K562 (cell line): ENCODE measurements around the gene CARD8. TPM values are rescaled to one million over a fixed set of nuclear protein-coding genes. Genes with fewer than 3 reads are reported as not detected.
A peak's percentile ranks its signal among the peaks of the same experiment; 100 is the strongest.

Source experiments
- CBX1 ChIP-seq: sonication (generic); IDR thresholded peaks from 2 replicates; pipeline ENCODE4 v1.6.1; 2016; ENCODE audit warnings: antibody characterized with exemption, low read depth, mild to moderate bottlenecking
- CEBPB ChIP-seq: fragments of 450-650 bp; IDR thresholded peaks from 2 replicates; pipeline ENCODE4 v1.6.1; 2016; ENCODE audit warnings: missing genetic modification characterization, missing compliant biosample characterization
- CXXC5 ChIP-seq: fragments of 250-450 bp; sonication (Bioruptor Pico); IDR thresholded peaks from 2 replicates; pipeline ENCODE4 v1.8.0; 2022; ENCODE audit warnings: inconsistent platforms, mild to moderate bottlenecking, moderate library complexity
- ELF1 ChIP-seq: fragments of 200-800 bp; sonication (Bioruptor generic); IDR thresholded peaks from 2 replicates; pipeline ENCODE4 v1.6.1; 2016; ENCODE audit warnings: missing genetic modification characterization, missing compliant biosample characterization
- ELF2 ChIP-seq: fragments of 250-450 bp; sonication (Bioruptor Pico); IDR thresholded peaks from 2 replicates; pipeline ENCODE4 v1.5.0; 2021; ENCODE audit warnings: mild to moderate bottlenecking
- HMG20A ChIP-seq: fragments of 450-650 bp; formaldehyde crosslinking; conservative IDR thresholded peaks from 2 replicates; pipeline ENCODE4 v1.4.0; 2020; ENCODE audit warnings: mild to moderate bottlenecking, mixed read lengths
- MXI1 ChIP-seq: IDR thresholded peaks from 2 replicates; pipeline ENCODE4 v1.6.1; 2011; ENCODE audit warnings: low read depth, mild to moderate bottlenecking, improper control_type of control experiment, low read length
- RBFOX2 ChIP-seq: fragments of 200-400 bp; formaldehyde crosslinking; IDR thresholded peaks from 2 replicates; pipeline ENCODE4 v1.6.1; 2017; ENCODE audit warnings: low read depth, mild to moderate bottlenecking, low read length, moderate library complexity
- RFX1 ChIP-seq: fragments of 450-650 bp; IDR thresholded peaks from 2 replicates; pipeline ENCODE4 v1.6.1; 2016; ENCODE audit warnings: mild to moderate bottlenecking, moderate library complexity
- RNF2 ChIP-seq: sonication (generic); IDR thresholded peaks from 2 replicates; pipeline ENCODE4 v1.6.1; 2016
- SMARCE1 ChIP-seq: fragments of 450-650 bp; IDR thresholded peaks from 2 replicates; pipeline ENCODE4 v1.7.1; 2016; ENCODE audit warnings: mild to moderate bottlenecking
- SOX6 ChIP-seq: fragments of 450-650 bp; IDR thresholded peaks from 2 replicates; pipeline ENCODE4 v1.6.1; 2014; ENCODE audit warnings: mild to moderate bottlenecking
- ZEB2 ChIP-seq: fragments of 450-650 bp; IDR thresholded peaks from 2 replicates; pipeline ENCODE4 v1.6.1; 2016
- ZNF197 ChIP-seq: fragments of 200-800 bp; sonication (Bioruptor generic); IDR thresholded peaks from 2 replicates; pipeline ENCODE4 v1.6.1; 2016; ENCODE audit warnings: low read depth, missing genetic modification characterization, missing compliant biosample characterization
- ZNF354B ChIP-seq: fragments of 250-450 bp; sonication (Bioruptor Pico); IDR thresholded peaks from 2 replicates; pipeline ENCODE4 v1.4.0; 2020
- polyA plus RNA-seq, 8 experiments: library from polyadenylated mRNA; depleted of rRNA in 4 of 8; stranded (reverse) in 5 of 8; unstranded in 3 of 8; fragments of >200 nt; fragmentation: Nextera tagmentation in 2 of 8; fragmentation: Illumina TruSeq in 1 of 8; extraction: Ambion mirVana in 2 of 8; extraction: Trizol in 1 of 8; gene quantifications; 2 replicates each; pipeline versions ENCODE4 v1.2.1 to v1.2.3, GENCODE V29; 2011 to 2014; ENCODE audit warnings: inconsistent platforms in 1 of 8, missing spikeins in 1 of 8
- total RNA-seq, 7 experiments: library from RNA; depleted of rRNA in 6 of 7; stranded (reverse); fragments of >200 nt in 6 of 7; fragmentation: Illumina TruSeq in 2 of 7; extraction: Trizol in 2 of 7; gene quantifications; 2 replicates each; pipeline versions ENCODE4 v1.2.1 to v1.2.3, GENCODE V29; 2011 to 2021; ENCODE audit warnings: low replicate concordance in 1 of 7
- TF ChIP-seq, protein P1 (sequence below), 2 experiments: fragments of 450-650 bp in 1 of 2; sonication (generic) in 1 of 2; formaldehyde crosslinking in 1 of 2; IDR thresholded peaks; 2 replicates each; pipeline versions ENCODE4 v1.7.1 to v1.9.0; 2016 to 2022; ENCODE audit warnings: inconsistent platforms in 1 of 2, mild to moderate bottlenecking in 1 of 2, missing genetic modification reagents in 1 of 2
- TF ChIP-seq, protein P2 (sequence below): sonication (generic); formaldehyde crosslinking; IDR thresholded peaks from 2 replicates; pipeline ENCODE4 v1.9.0; 2022; ENCODE audit warnings: mild to moderate bottlenecking, missing genetic modification reagents
- TF ChIP-seq, protein P3 (sequence below): sonication (generic); formaldehyde crosslinking; IDR thresholded peaks from 2 replicates; pipeline ENCODE4 v1.8.0; 2022; ENCODE audit warnings: mild to moderate bottlenecking, low read depth, missing genetic modification reagents
- TF ChIP-seq, protein P4 (sequence below): fragments of 250-450 bp; sonication (Bioruptor Pico); IDR thresholded peaks from 2 replicates; pipeline ENCODE4 v1.4.0; 2020; ENCODE audit warnings: borderline replicate concordance

CARD8 gene
- total and polyA plus RNA-seq, 9 of the 15 experiments (the other 6 are each of a cell fraction or from before 2014, with no cell fraction given): 11.5 to 26.4 (median 20.8) TPM

DNA sequence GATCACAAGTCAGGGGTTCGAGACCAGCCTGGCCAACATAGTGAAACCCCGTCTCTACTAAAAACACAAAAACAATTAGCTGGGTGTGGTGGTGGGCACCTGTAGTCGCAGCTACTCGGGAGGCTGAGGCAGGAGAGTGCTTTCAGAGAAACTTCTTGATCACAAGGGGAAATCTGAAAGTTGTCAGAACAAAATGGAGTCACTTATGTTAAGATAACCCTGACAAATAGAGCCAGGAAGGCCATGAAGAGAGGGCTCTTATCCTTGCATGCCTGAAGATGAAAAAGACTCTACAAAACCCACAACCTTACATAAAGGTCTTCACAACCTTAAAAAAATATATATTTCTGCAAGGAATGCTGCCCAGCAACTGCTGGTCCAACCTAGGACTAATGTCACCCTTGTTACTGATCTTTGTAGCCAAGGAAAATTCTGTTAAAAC lies 1.2 kb downstream of the CARD8 start (continued):
- TF ChIP-seq, protein P1, sequence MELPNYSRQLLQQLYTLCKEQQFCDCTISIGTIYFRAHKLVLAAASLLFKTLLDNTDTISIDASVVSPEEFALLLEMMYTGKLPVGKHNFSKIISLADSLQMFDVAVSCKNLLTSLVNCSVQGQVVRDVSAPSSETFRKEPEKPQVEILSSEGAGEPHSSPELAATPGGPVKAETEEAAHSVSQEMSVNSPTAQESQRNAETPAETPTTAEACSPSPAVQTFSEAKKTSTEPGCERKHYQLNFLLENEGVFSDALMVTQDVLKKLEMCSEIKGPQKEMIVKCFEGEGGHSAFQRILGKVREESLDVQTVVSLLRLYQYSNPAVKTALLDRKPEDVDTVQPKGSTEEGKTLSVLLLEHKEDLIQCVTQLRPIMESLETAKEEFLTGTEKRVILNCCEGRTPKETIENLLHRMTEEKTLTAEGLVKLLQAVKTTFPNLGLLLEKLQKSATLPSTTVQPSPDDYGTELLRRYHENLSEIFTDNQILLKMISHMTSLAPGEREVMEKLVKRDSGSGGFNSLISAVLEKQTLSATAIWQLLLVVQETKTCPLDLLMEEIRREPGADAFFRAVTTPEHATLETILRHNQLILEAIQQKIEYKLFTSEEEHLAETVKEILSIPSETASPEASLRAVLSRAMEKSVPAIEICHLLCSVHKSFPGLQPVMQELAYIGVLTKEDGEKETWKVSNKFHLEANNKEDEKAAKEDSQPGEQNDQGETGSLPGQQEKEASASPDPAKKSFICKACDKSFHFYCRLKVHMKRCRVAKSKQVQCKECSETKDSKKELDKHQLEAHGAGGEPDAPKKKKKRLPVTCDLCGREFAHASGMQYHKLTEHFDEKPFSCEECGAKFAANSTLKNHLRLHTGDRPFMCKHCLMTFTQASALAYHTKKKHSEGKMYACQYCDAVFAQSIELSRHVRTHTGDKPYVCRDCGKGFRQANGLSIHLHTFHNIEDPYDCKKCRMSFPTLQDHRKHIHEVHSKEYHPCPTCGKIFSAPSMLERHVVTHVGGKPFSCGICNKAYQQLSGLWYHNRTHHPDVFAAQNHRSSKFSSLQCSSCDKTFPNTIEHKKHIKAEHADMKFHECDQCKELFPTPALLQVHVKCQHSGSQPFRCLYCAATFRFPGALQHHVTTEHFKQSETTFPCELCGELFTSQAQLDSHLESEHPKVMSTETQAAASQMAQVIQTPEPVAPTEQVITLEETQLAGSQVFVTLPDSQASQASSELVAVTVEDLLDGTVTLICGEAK (IDR thresholded peaks at IDR 0.05): no peak
- TF ChIP-seq, protein P1 (CRISPR knock-in tag; IDR thresholded peaks at IDR 0.05): no peak
- TF ChIP-seq RBFOX2 (no peak), CXXC5 (peak; percentile 95), HMG20A (0 out of 2 replicates have a peak, but pooled peaks have one; percentile 71), ELF1 (tag) (no peak), SOX6 (no peak), ZNF197 (CRISPR knock-in tag) (peak; percentile 96), RFX1 (no peak), ZNF354B (CRISPR knock-in tag) (peak; percentile 87; the same call in 1 of the 2 replicates), ZEB2 (no peak), RNF2 (no peak), CEBPB (tag) (peak; percentile 34; the same call in 1 of the 2 replicates), ELF2 (CRISPR knock-in tag) (peak; percentile 78; the same call in 1 of the 2 replicates), SMARCE1 (no peak), MXI1 (no peak), CBX1 (no peak)
- TF ChIP-seq, protein P2, sequence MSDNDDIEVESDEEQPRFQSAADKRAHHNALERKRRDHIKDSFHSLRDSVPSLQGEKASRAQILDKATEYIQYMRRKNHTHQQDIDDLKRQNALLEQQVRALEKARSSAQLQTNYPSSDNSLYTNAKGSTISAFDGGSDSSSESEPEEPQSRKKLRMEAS (CRISPR knock-in tag): no peak
- TF ChIP-seq, protein P3, sequence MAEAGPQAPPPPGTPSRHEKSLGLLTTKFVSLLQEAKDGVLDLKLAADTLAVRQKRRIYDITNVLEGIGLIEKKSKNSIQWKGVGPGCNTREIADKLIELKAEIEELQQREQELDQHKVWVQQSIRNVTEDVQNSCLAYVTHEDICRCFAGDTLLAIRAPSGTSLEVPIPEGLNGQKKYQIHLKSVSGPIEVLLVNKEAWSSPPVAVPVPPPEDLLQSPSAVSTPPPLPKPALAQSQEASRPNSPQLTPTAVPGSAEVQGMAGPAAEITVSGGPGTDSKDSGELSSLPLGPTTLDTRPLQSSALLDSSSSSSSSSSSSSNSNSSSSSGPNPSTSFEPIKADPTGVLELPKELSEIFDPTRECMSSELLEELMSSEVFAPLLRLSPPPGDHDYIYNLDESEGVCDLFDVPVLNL: no peak
- TF ChIP-seq, protein P4, sequence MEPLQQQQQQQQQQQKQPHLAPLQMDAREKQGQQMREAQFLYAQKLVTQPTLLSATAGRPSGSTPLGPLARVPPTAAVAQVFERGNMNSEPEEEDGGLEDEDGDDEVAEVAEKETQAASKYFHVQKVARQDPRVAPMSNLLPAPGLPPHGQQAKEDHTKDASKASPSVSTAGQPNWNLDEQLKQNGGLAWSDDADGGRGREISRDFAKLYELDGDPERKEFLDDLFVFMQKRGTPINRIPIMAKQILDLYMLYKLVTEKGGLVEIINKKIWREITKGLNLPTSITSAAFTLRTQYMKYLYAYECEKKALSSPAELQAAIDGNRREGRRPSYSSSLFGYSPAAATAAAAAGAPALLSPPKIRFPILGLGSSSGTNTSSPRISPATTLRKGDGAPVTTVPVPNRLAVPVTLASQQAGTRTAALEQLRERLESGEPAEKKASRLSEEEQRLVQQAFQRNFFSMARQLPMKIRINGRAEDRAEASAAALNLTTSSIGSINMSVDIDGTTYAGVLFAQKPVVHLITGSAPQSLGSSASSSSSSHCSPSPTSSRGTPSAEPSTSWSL (CRISPR knock-in tag): peak; percentile 93; the same call in 1 of the 2 replicates
